ENCODE measurements around the gene MYL5.

DNA sequence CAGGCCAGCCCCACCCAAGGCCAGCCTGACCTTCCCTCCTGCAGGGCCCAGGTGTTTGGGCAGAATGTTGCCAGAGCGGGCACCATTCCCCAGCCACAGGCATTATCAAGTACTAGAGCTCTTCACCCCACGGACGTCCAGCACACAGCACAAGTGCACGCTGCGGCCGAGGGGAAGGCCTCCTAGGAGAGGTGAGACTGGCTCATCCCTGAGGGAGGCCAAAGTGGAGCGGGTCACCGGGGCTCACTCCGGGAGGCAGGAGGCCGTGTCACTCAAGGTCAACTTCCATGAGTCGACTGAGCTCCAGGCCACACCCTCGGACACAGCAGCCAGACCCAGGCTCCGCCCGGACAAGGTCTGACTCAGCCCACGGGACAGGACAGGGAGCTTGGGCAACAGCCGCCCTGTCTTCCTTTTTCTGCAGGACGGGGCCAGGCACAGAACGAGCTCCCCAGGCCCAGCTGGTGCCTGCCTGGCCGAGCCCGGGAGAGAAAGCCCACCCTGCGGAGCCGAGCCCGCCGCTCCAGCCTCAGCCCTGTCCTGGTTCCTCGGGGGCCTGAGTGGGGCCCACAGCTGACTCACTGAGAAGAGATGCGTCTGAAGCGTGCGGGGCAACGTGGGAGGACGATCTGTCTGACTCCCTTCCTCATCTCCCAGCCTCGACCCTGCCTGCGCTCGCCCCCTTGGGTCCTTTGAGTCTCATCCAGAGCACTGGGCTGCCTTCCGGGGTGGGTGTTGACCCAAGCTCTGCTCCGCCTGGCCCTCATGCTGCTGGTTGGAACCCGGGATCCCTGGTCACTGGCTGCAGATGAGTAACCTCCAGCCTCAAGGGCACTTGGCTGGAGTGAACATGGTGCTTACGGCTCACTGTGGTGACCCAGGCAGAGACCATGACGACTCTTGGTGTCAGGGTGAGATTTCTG, 13.0 kb downstream of the MYL5 start:
- TF ChIP-seq, protein P1, sequence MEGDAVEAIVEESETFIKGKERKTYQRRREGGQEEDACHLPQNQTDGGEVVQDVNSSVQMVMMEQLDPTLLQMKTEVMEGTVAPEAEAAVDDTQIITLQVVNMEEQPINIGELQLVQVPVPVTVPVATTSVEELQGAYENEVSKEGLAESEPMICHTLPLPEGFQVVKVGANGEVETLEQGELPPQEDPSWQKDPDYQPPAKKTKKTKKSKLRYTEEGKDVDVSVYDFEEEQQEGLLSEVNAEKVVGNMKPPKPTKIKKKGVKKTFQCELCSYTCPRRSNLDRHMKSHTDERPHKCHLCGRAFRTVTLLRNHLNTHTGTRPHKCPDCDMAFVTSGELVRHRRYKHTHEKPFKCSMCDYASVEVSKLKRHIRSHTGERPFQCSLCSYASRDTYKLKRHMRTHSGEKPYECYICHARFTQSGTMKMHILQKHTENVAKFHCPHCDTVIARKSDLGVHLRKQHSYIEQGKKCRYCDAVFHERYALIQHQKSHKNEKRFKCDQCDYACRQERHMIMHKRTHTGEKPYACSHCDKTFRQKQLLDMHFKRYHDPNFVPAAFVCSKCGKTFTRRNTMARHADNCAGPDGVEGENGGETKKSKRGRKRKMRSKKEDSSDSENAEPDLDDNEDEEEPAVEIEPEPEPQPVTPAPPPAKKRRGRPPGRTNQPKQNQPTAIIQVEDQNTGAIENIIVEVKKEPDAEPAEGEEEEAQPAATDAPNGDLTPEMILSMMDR (conservative IDR thresholded peaks at IDR 0.05 in 1 of 2, IDR thresholded peaks at IDR 0.05 in 1 of 2; ENCODE audit: low read depth in 1 of 2, low read length in 2 of 2) = no peak
- TF ChIP-seq EZH2 (IDR thresholded peaks at IDR 0.05; ENCODE audit: low read length, missing control alignments) = no peak
